NCI-H2196 treated with DMSO at 0.1 percent for 48 hours (cell line): ENCODE data around the gene CTSH.
"Not testable (repeated sequence)": the region's sequence is repeated elsewhere in the genome, so short reads cannot be mapped to it uniquely, and the experiment has no call there.

Experiments
- DNase-seq: peaks from one replicate; lab custom pipeline; 2025; ENCODE audit not compliant: unreplicated experiment; lab: John Stamatoyannopoulos, UW

The CTSH gene

DNA sequence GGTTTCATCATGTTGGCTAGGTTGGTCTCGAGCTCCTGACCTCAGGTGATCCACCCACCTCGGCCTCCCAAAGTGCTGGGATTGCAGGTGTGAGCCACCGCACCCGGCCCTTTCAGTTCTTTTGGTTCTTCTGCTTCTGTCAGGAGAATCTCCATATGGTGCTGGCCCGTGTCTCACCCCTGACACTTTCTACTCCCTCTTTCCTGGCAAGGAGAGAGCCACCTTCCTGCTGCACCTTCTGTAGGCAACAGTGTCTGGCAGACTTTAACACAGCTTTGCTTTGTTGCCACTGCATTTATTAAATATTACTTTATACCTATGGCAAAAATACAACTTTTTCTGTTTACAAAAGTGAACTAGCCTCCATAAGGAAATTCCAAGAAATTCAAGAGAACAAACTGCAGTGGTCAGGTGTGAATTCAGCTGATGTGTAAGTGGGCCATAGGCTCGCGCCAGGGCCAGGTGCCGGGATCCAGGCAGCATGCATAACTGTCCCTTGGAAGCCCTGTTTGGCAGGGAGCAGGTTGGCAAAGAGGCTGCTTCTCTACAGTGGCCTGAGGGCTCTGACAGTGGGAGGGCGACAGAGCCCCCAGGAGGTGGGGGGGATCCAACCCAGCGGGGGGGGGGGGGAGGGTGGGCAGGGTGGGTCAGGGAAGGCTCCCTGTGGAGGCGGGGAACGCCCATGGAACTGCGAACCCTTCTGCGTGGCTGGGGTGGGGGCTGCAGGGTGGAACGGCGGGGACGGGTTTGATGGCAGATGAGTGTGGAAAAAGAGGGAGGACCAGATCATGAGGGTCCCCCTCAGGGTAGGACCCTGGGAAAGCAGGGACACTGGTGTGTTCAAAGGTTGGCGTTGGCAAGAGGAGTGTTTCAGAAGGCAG, 21.1 kb downstream of the CTSH start:
- DNase-seq, result no peak

DNA sequence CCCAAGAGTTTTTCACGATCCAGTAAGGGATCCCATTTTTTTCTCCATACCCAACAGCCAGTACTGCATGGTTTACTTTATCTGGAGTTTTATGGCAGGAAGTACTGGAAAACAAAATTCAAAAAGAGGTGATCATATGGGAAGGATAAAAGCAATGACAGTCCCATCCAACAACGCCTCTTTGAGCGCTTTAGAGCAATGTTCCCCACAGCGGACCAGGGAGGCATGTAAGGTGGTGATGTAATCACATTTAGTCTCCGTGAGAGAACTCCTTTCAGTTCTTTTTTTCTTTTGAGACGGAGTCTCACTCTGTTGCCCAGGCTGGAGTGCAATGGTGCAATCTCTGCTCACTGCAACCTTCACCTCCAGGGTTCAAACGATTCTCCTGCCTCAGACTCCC, 21.8 kb downstream of the CTSH start:
- no peak for DNase-seq

DNA sequence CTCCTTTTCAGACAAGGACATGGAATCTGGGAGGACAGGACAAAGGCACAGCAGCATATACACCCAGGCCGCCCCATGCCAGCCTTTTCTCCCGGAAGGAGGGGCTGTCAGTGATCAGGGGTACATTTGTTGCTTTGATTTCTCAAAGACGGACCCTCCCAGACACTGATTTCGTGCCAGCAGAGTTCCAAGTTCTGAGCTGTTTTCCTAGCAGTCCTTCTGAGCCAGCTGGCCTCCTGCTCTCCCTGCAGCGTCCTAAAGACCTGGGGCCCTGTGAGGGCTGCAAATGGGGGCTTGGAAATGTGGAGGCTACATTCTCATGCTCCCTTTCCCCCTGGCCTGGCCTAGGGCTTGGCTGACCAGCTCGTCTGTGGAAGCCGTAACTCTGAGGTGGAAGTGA, 22.3 kb downstream of the CTSH start:
- no peak for DNase-seq

DNA sequence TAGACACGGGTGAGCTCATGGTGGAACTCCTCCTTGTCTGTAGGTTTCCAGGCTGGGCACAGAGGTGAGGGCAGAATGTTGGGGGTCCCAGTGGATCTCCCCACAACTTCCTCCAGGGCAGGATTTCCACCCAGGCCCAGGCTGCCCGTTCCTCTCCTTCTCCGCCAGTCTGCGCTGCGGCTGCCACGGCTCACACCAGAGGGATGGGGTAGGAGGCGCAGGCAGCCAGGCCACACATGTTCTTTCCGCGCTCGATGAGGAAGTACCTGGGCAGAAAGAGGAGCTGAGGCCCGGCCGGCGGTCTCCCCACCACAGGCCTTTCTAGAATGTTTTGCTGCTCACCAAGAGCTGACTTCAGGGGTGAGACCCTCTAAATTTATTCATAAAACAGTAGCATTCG, 22.9 kb downstream of the CTSH start:
- no peak for DNase-seq

DNA sequence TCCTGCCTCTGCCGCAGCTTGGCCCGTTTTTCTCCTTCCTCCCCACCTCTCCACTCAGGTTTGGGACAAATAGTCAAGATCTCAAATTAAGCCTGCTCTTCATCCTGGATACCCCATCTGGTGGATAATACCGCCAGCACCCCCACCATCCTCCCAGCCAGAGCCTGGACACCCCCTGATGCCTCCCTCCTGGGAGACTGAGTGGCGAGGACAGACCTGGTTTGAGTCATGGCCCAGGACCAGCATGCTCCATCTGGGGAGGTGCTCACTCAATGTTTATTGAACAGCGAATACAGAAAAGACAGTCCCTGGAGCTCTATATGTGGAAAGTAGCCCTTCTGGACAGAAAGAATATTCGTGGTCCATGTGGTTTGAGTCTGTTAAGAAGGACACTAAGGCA, 23.3 kb downstream of the CTSH start:
- no peak for DNase-seq

DNA sequence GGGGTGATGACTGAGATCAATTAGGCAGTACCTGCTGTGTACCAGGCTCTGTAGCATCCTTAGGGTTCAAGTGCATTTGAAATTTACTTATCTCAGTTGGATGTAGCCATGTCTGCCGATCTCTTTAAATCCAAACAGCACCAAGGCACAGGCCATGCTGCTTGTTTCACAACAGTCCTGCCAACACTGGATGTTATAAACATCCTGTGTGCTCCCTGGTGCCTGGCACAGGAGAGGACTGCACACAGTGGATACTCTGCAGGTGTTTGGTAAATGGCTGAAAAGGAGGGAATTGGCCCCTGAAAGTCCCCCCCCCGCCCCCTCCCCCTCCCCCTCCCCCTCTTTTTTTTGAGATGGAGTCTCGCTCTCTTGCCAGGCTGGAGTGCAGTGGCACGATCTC, 27.0 kb downstream of the CTSH start:
- DNase-seq, result no peak

DNA sequence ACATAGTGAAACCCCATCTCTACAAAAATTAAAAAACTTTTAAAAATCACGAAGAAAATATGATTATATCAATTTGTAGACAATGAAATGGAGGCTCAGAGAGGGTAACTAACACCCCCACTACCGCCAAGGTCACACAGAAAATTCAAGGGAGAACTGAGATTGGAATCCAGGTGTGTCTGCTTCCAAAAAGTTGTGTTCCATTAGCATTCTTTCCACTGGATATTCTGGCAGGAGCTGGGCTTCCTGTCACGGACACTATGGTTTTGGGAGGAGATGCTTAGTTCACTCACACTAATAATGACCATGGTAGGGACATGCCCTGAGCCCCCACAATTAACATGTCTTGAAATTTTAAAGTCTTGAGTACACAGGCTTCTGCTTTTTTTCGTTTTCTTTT, 28.8 kb downstream of the CTSH start:
- DNase-seq, result no peak

DNA sequence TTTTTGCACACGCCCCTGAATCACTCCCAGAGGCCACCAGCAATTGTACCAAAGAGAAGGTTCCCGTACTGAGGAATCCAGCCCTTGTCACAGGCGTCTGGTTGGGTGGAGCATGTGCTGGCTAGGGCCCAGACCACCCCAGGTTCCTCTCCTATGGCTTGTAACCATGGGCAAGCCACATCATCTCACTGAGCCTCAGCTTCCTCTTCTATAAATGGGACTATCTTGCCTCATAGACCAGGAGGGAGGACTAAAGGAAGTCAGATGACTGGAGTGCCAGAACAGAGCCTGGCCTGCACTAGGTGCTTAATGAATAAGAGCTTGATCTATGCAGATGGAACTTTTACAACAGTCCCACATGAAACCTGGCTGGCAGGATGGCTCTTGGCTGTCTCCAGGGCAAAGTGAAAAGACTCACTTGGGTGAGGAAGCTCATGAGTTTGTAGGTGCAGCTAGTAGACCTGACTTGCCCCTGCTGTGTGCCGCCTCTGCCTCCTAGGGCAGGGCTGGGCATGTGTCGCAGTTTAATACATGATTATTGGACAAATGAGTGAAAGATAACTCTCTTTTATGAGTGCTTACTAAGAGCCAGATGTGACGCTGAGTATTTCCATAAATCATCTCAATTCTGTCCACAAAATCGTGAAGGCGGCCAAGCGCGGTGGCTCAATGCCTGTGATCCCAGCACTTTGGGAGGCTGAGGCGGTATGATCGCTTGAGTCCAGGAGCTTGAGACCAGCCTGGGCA, 29.3 kb downstream of the CTSH start:
- no peak for DNase-seq

DNA sequence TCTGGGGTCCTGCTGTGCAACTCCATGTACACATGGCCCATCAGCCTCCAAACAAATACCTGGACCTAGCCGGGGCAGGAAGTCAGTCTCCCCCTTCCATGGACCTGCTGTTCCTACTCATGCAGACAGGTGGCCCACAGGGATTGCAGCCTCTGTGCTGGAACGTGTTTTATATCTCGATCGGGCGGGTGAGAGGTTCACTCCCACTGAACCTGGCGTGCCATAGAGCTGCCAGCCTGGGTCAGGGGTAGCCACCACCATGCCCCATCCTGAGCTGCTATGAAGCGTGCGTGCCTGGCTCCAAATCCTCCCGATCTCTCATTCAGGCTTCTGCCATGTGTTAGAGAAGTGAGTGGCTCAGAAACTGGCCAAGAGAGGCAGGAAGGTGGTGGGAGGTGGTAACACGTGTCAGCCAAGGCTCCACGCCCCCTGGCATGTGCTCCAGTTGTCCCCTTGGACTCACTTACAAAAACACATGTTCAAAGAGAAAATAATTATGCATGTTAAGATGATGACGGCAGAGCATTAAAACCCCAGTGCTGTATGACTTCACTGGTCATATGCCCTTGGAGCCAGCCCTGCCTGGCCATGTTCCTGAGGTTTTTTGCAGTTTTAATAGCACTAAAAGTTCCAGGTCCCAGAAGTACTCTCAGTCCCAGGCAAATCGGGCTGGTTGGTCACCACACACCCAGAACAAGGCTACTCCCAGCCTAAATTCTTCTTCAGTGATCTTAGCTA, 30.6 kb downstream of the CTSH start:
- no peak for DNase-seq

DNA sequence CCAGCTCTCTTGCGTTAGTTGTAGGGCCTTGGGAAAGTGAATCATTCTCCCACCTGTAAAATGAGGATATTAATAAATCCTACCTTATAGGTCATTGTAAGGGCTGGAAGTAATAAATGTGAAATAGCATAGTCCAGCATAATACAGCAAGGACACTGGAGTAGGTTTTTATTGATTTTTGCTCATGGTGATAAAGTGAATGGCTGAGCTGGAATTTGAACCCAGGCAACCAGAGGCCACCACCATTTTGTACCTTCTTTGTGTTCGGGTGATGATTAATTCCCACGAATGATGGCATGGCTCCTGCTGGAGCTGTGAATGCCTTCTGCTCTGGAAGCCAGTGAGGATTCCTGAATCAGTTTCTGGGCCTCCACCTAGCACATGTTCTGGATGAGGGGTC, 31.8 kb downstream of the CTSH start:
- DNase-seq, result no peak

DNA sequence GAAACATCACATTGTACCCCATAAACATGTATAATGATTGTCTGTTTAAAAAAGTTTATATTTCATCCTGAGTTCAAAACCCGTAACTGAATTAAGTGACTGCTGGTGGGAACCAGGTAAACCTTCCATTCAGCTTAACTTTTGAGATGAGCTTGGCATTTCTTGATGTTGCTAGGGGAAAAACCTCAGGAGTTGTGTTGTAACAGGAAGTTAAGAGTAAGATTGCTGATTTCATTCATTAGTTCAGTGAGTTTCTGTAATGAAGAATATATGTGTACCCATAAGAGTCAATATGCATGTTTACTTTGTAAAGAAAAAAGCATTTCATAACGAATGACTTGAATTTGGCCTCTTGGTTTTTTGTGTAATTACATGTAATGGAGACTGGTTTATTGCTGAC, 32.5 kb downstream of the CTSH start:
- no peak for DNase-seq

DNA sequence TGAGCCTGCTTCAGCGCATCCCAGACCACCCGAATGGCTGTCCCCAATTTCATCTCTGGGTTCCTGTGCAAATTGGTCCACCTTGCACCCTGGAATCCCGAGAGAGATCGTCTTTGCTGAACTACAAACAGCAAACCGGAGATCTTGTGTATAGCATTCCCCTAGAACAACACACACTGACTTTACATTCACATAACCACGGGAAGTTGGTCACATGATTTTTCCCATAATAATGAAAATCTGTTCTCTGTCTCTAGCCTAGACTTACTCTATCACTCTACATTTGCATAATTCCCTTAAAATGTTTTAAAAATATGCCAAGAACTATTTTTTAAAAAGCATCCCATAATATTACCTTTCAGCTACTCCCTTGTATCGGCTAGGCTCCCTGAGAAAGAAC, 34.6 kb downstream of the CTSH start:
- DNase-seq, result no peak

DNA sequence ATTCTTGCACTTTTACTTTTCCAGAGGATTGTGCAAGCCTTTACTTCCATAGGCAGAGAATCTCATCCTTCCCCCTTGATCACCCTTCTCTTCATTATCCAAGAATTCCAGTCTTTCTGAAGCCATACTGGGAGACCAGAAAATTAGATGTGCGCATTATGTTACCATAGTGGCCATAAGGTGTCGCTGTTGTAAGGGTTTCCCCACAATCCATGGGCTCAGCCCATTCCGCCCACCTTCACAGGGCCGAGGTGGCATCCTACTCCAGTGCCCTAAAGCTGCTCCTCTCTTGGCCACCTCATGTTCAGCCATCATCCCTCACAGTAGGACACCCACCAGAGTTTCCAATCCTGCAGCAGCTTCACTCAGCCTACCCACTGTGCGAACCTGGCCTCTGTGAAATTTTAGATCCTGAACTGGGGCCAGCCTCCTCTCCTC, 35.0 kb downstream of the CTSH start:
- DNase-seq, result no peak

DNA sequence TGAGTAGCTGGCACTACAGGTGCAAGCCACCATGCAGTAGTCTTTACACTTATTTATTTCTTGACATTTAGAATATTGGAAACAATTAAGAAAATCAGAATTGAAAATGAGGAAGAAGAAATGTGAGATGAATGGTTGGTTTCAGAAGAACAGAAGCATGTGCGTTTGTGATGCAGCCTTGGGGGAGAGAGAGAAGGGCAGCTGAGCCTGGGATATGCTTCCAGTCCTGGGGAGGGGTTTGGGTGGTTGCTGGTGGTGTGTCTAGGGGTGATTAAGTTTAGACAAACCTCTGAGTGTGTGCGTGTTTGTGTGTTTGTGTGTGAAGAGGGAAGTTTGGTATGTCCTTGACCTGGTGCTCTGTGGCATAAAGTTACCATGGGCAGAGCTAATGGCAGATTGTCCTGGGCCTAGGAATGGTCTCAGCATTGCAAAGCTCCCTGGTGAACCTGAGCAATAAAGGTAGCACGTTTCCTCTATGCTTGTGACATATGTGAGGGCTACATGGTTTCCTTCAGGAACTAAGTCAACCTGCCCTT, 35.6 kb downstream of the CTSH start:
- no peak for DNase-seq

DNA sequence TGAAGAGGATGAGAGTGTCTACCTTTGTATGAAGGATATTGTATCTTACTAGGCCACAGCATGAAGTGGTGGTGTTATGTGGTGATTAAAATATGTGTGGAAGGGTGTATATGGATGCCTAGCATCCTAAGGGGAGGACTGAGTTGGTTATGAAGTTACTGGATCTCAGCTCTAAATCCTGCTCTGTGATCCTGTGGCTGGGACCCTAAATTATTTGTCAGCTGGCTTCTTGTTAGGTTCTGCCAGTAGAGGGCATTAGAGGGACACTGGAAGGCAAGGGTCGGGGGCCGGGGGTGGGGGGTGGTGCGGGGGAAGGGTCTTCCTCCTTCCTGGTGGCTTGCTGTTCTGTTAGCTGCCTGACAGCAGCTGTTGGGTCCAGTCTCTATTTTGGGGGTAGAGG, 37.3 kb downstream of the CTSH start:
- DNase-seq, result no peak

DNA sequence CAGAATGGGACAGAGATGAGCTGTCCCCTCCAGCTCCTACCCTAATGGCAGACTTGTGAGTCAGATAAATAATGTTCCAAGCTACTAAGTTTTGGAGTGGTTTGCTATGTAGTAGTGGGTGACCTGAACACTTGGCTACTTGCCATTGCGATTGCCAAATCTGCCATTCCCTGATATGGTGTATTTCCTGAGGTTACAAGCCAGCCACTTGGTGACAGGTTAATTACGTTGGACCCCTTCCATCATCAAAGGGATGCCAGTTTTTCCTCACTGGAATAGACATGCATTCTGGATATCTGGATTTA, 38.6 kb downstream of the CTSH start:
- DNase-seq, result no peak

DNA sequence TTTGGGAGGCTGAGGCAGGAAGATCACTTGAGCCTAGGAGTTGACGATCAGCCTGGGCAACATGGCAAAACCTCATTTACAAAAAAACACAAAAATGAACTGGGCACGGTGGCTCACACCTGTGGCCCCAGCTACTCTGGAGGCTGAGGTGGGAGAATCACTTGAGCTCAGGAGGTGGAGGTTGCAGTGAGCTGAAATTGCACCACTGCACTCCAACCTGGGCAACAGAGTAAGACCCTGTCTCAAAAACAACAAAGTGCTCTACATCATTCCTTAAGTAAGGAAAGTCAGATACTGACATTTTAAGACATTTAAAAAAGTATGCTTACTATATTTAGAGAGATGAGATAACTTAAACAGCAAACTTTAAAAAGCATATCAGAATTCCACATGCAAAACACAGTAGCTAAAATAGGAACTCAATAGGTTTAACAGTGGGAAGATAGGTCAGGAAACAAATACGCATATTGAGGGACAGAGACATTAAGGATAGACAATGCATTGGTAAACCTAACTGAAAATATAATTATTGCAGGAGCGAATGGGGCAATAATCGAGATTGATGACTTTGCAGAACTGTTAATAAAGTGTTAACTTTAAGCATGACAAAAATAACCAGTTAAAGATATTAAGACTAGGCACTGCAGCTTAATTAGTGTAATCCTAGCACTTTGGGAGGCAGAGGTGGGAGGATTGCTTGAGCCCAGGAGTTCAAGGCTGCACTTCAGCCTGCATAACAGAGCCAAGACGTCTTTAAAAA, 40.1 kb downstream of the CTSH start:
- DNase-seq, result no peak

DNA sequence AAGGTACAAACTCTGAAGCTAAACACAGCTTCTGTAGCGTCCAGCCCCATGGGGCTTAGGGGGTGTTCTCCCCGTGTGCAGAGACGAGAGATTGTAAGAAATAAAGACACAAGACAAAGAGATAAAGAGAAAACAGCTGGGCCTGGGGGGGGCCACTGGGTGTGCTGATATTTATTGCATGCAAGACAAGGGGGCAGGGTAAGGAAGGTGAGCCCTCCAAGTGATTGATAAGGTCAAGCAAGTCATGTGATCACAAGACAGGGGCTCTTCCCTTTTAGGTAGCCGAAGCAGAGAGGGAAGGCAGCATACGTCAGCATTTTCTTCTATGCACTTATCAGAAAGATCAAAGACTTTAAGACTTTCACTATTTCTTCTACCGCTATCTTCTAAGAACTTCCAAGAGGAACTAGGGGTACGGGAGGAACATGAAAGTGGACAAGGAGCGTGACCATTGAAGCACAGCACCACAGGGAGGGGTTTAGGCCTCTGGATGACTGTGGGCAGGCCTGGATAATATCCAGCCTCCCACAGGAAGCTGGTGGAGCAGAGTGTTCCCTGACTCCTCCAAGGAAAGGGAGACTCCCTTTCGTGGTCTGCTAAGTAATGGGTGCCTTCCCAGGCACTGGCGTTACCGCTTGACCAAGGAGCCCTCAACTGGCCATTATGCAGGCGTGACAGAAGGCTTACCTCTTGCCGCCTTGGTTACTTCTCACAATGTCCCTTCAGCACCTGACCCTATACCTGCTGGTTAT, 42.4 kb downstream of the CTSH start:
- not testable (repeated sequence) for DNase-seq

DNA sequence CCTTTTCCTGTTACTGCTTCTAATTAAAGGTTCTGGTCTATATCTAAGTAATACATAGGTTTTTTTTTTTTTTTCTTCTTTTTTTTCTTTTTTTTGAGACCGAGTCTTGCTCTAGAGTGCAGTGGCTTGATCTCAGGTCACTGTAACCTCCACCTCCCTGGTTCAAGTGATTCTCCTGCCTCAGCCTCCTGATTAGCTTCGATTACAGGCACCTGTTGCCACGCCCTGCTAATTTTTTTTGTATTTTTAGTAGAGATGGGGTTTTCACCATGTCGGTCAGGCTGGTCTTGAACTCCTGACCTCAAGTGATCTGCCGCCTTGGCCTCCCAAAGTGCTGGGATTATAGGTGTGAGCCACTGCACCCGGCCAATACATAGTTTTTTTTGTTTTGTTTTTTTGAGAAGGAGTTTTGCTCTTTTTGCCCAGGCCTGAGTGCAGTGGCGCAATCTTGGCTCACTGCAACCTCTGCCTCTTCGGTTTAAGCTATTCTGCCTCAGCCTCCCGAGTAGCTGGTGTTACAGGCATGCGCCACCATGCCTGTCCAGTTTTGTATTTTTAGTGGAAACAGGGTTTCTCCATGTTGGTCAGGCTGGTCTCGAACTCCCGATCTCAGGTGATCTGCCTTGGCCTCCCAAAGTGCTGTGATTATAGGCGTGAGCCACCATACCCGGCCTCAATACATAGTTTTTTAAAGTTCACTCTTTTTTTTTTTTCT, 43.9 kb downstream of the CTSH start:
- DNase-seq, result not testable (repeated sequence)

DNA sequence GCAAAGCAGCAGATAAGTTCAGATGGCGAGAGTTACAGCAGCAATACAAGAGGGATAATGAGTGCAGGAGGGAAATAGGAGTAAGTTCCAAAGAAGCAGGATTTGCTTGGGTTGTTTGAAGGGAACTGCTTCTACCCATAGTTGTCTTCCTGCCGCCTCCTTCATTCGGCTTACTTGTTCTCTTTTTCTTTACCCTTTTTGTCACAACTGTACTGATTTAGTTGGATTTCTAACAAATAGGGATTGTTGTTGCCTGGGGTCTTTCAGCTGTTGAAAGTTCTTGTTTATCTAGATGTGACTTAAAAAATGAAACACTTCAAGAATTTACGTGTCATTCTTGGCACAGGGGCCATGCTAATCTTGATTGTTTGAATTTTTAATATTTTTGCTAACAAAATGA, 46.3 kb downstream of the CTSH start:
- DNase-seq, result no peak
